Mesendoderm (in vitro differentiated cells): ENCODE results near the gene QKI. TPM values are rescaled to one million over a fixed set of nuclear protein-coding genes. Genes with fewer than 3 reads are reported as not detected.

Experiments used
- DNase-seq: peaks from one replicate; pipeline ENCODE4 v3.0.0; 2013
- H2AK5ac ChIP-seq: 2 replicates; pipeline ENCODE4 v1.6.1; 2013; ENCODE audit warnings: low read length, inconsistent platforms
- H2BK120ac ChIP-seq: 2 replicates; pipeline ENCODE4 v1.6.1; 2013; ENCODE audit warnings: low read depth, mild to moderate bottlenecking, low read length, moderate library complexity, mixed read lengths
- H2BK15ac ChIP-seq: replicated peaks from 2 replicates; pipeline ENCODE4 v1.6.1; 2013; ENCODE audit warnings: low read depth, mild to moderate bottlenecking, moderate library complexity
- H2BK5ac ChIP-seq: 2 replicates; pipeline ENCODE4 v1.6.1; 2013; ENCODE audit warnings: low read length, inconsistent platforms
- H3K18ac ChIP-seq: 2 replicates; pipeline ENCODE4 v1.6.1; 2013; ENCODE audit warnings: mild to moderate bottlenecking, low read length, mixed read lengths
- H3K23ac ChIP-seq: one replicate; pipeline ENCODE4 v1.6.1; 2013; ENCODE audit warnings: low read length
- H3K27ac ChIP-seq: 2 replicates; pipeline ENCODE4 v1.5.1; 2013; ENCODE audit warnings: low read depth, mild to moderate bottlenecking, inconsistent platforms, low read length, moderate library complexity
- H3K27me3 ChIP-seq: 2 replicates; pipeline ENCODE4 v1.6.1; 2013; ENCODE audit warnings: low read length, control low read depth, mild to moderate bottlenecking, inconsistent platforms; ENCODE audit not compliant: insufficient read depth, poor library complexity
- H3K36me3 ChIP-seq: 2 replicates; pipeline ENCODE4 v1.6.1; 2013; ENCODE audit warnings: low read length, inconsistent platforms; ENCODE audit not compliant: control insufficient read depth, insufficient read depth
- H3K4ac ChIP-seq: one replicate; pipeline ENCODE4 v1.6.1; 2013; ENCODE audit warnings: low read depth, mild to moderate bottlenecking, low read length, moderate library complexity
- H3K4me1 ChIP-seq: 2 replicates; pipeline ENCODE4 v1.6.1; 2013; ENCODE audit warnings: low read depth, low read length, inconsistent platforms; ENCODE audit not compliant: control insufficient read depth
- H3K4me2 ChIP-seq: 2 replicates; pipeline ENCODE4 v1.6.1; 2013; ENCODE audit warnings: low read length
- H3K4me3 ChIP-seq: 2 replicates; pipeline ENCODE4 v1.5.1; 2013; ENCODE audit warnings: mild to moderate bottlenecking, low read length
- H3K56ac ChIP-seq: one replicate; pipeline ENCODE4 v1.6.1; 2013; ENCODE audit warnings: low read length
- H3K79me1 ChIP-seq: 2 replicates; pipeline ENCODE4 v1.6.1; 2013; ENCODE audit warnings: low read length, inconsistent platforms
- H3K79me2 ChIP-seq: 2 replicates; pipeline ENCODE4 v1.6.1; 2013; ENCODE audit warnings: mild to moderate bottlenecking, low read length; ENCODE audit not compliant: control insufficient read depth, insufficient read depth
- H3K9ac ChIP-seq: 2 replicates; pipeline ENCODE4 v1.6.1; 2013; ENCODE audit warnings: low read length, inconsistent platforms
- H4K5ac ChIP-seq: one replicate; pipeline ENCODE4 v1.6.1; 2013; ENCODE audit warnings: low read length
- H4K8ac ChIP-seq: one replicate; pipeline ENCODE4 v1.6.1; 2013; ENCODE audit warnings: low read depth, mild to moderate bottlenecking, control low read depth, low read length, moderate library complexity
- WGBS: extraction: QIAGEN DNeasy Blood & Tissue Kit; methylation state at CpG from one replicate; pipeline ENCODE4 v1.1.7; 2013; ENCODE audit warnings: low lambda C conversion rate, missing lambda C conversion rate; ENCODE audit not compliant: insufficient coverage; ENCODE audit errors: extremely low coverage; 5-methylcytosine and 5-hydroxymethylcytosine counted together
- polyA plus RNA-seq, 2 experiments: library from polyadenylated mRNA; stranded (reverse); fragments of 200-250 nt; gene quantifications; one replicate each; pipeline ENCODE4 v1.2.3, GENCODE V29; 2013

QKI gene
- polyA plus RNA-seq (2013, experiment 1 of 2), result 119 TPM
- 114 TPM for polyA plus RNA-seq (2013, experiment 2 of 2)

GRCh38 chr6:163414117-163414945, at the start of gene QKI:
TSS of gene QKI (plus strand) at chr6:163414718. CDS start at chr6:163415194, 476 bp downstream.
- Histone ChIP-seq H3K79me1 (no peaks in the 10 kb centered on the region), H3K4ac (peak within 1 kb of the TSS; percentile 98), H3K4me2 (peak within 1 kb of the TSS; percentile 49), H2AK5ac (no peak within 1 kb of the TSS), H4K8ac (peak within 1 kb of the TSS; percentile 99), H3K56ac (peak within 1 kb of the TSS; percentile 98), H2BK120ac (peak within 1 kb of the TSS; percentile 82), H2BK5ac (peak within 1 kb of the TSS; percentile 63), H3K79me2 (peaks cover 21% of the 10 kb centered on the region), H3K4me1 (no peaks in the 10 kb centered on the region), H4K5ac (no peak within 1 kb of the TSS), H2BK15ac (peak within 1 kb of the TSS; percentile 67), H3K27me3 (no peaks in the 10 kb centered on the region), H3K27ac (peak within 1 kb of the TSS; percentile 97), H3K36me3 (no peaks in the 10 kb centered on the region), H3K18ac (peak within 1 kb of the TSS; percentile 100), H3K23ac (peak within 1 kb of the TSS; percentile 94), H3K4me3 (peak within 1 kb of the TSS; percentile 80), H3K9ac (peak within 1 kb of the TSS; percentile 94)
- peak; percentile 70 for DNase-seq
- no CpG with 5 or more reads among the region's 127 CpGs for WGBS

- H3K4me1 ChIP-seq, result no peaks in the 10 kb centered on the region
- no peaks in the 10 kb centered on the region for H3K36me3 ChIP-seq
- no peak overlapping the region for H2AK5ac ChIP-seq
- no peak overlapping the region for H2BK120ac ChIP-seq
- no peak overlapping the region for H3K4ac ChIP-seq
- no peak overlapping the region for H3K4me3 ChIP-seq
- H2BK5ac ChIP-seq, result no peak overlapping the region
- no peaks in the 10 kb centered on the region for H3K79me2 ChIP-seq
- no peak for DNase-seq
- H2BK15ac ChIP-seq, result no peak overlapping the region
- H3K9ac ChIP-seq, result no peak overlapping the region
- no peak overlapping the region for H3K4me2 ChIP-seq
- H4K5ac ChIP-seq, result no peak overlapping the region
- H3K27me3 ChIP-seq, result no peaks in the 10 kb centered on the region
- no peak overlapping the region for H4K8ac ChIP-seq
- H3K18ac ChIP-seq, result no peak overlapping the region
- no peaks in the 10 kb centered on the region for H3K79me1 ChIP-seq
- no peak overlapping the region for H3K56ac ChIP-seq
- no CpG with 5 or more reads among the region's 5 CpGs for WGBS
- H3K27ac ChIP-seq, result no peak overlapping the region
- H3K23ac ChIP-seq, result no peak overlapping the region
Observed at GRCh38 chr6:163366288-163366687, 48.2 kb upstream of the QKI start.

- Histone ChIP-seq H3K4ac (no peak overlapping the region), H3K9ac (no peak overlapping the region), H3K36me3 (no peaks in the 10 kb centered on the region), H3K79me2 (no peaks in the 10 kb centered on the region), H2AK5ac (no peak overlapping the region), H3K27me3 (no peaks in the 10 kb centered on the region), H3K23ac (no peak overlapping the region), H4K5ac (no peak overlapping the region), H2BK120ac (no peak overlapping the region), H3K79me1 (no peaks in the 10 kb centered on the region), H3K56ac (no peak overlapping the region), H3K4me2 (no peak overlapping the region), H2BK15ac (no peak overlapping the region), H3K18ac (no peak overlapping the region), H2BK5ac (no peak overlapping the region), H3K4me1 (no peaks in the 10 kb centered on the region), H3K27ac (no peak overlapping the region), H3K4me3 (no peak overlapping the region), H4K8ac (no peak overlapping the region)
- no CpG with 5 or more reads among the region's 6 CpGs for WGBS
- no peak for DNase-seq
Observed at GRCh38 chr6:163367497-163368183, 46.9 kb upstream of the QKI start.

GRCh38 chr6:163369141-163369540, 45.4 kb upstream of the QKI start:
- Histone ChIP-seq H3K18ac (no peak overlapping the region), H4K8ac (no peak overlapping the region), H3K23ac (no peak overlapping the region), H3K9ac (no peak overlapping the region), H4K5ac (no peak overlapping the region), H3K4ac (no peak overlapping the region), H3K27ac (no peak overlapping the region), H3K36me3 (no peaks in the 10 kb centered on the region), H3K4me3 (no peak overlapping the region), H2BK120ac (no peak overlapping the region), H2AK5ac (no peak overlapping the region), H3K27me3 (no peaks in the 10 kb centered on the region), H3K79me1 (no peaks in the 10 kb centered on the region), H3K4me2 (no peak overlapping the region), H2BK15ac (no peak overlapping the region), H3K79me2 (no peaks in the 10 kb centered on the region), H3K4me1 (no peaks in the 10 kb centered on the region), H2BK5ac (no peak overlapping the region), H3K56ac (no peak overlapping the region)
- no peak for DNase-seq
- WGBS, result no CpG with 5 or more reads among the region's 1 CpG

GRCh38 chr6:163369628-163370365, 44.7 kb upstream of the QKI start:
- no peak overlapping the region for H2BK15ac ChIP-seq
- no peak overlapping the region for H3K56ac ChIP-seq
- H2BK5ac ChIP-seq, result no peak overlapping the region
- no peaks in the 10 kb centered on the region for H3K27me3 ChIP-seq
- no peaks in the 10 kb centered on the region for H3K79me2 ChIP-seq
- H2AK5ac ChIP-seq, result no peak overlapping the region
- H3K79me1 ChIP-seq, result no peaks in the 10 kb centered on the region
- H3K36me3 ChIP-seq, result no peaks in the 10 kb centered on the region
- no peak overlapping the region for H3K4me3 ChIP-seq
- H3K4me2 ChIP-seq, result no peak overlapping the region
- no peak overlapping the region for H3K4ac ChIP-seq
- no CpG with 5 or more reads among the region's 15 CpGs for WGBS
- no peak overlapping the region for H4K5ac ChIP-seq
- H3K4me1 ChIP-seq, result no peaks in the 10 kb centered on the region
- no peak overlapping the region for H3K23ac ChIP-seq
- no peak overlapping the region for H3K18ac ChIP-seq
- H2BK120ac ChIP-seq, result no peak overlapping the region
- H4K8ac ChIP-seq, result no peak overlapping the region
- no peak overlapping the region for H3K9ac ChIP-seq
- DNase-seq, result no peak
- no peak overlapping the region for H3K27ac ChIP-seq
